HUES6 (cell line): Measurements from ENCODE around the gene MMP23B.
A peak's percentile ranks its signal among the peaks of the same experiment; 100 is the strongest.
"Not testable (repeated sequence)": the region's sequence is repeated elsewhere in the genome, so short reads cannot be mapped to it uniquely, and the experiment has no call there.

Source experiments
- H3K27ac ChIP-seq: 2 replicates; pipeline ENCODE4 v1.7.0; 2013; ENCODE audit warnings: low read depth, mild to moderate bottlenecking, low read length, inconsistent platforms
- H3K27me3 ChIP-seq: 2 replicates; pipeline ENCODE4 v1.6.1; 2013; ENCODE audit warnings: low read length; ENCODE audit not compliant: control insufficient read depth, insufficient read depth
- H3K36me3 ChIP-seq: 2 replicates; pipeline ENCODE4 v1.6.1; 2013; ENCODE audit warnings: low read length; ENCODE audit not compliant: control insufficient read depth, insufficient read depth
- H3K4me1 ChIP-seq: 2 replicates; pipeline ENCODE4 v1.6.1; 2013; ENCODE audit warnings: low read length; ENCODE audit not compliant: control insufficient read depth, insufficient read depth
- H3K4me3 ChIP-seq: 2 replicates; pipeline ENCODE4 v1.5.1; 2013; ENCODE audit warnings: low read depth, low read length
- H3K9ac ChIP-seq: one replicate; pipeline ENCODE4 v1.6.1; 2013; ENCODE audit warnings: mild to moderate bottlenecking, low read length
- H3K9me3 ChIP-seq: 2 replicates; pipeline ENCODE4 v1.6.1; 2013; ENCODE audit warnings: low read depth, low read length; ENCODE audit not compliant: control insufficient read depth, insufficient read depth

Gene MMP23B

GRCh38 chr1:1676087-1676486 is 44.1 kb downstream of the MMP23B start:
- peaks cover 15% of the 10 kb centered on the region for H3K36me3 ChIP-seq
- H3K9ac ChIP-seq, H3K27me3 ChIP-seq, H3K4me3 ChIP-seq, H3K27ac ChIP-seq, H3K9me3 ChIP-seq: not testable (repeated sequence)
- H3K4me1 ChIP-seq: peaks cover 17% of the 10 kb centered on the region

- H3K9me3 ChIP-seq: no peaks in the 10 kb centered on the region
- H3K27me3 ChIP-seq: no peaks in the 10 kb centered on the region
- H3K4me1 ChIP-seq: peaks cover 18% of the 10 kb centered on the region
- no peak overlapping the region for H3K4me3 ChIP-seq
- H3K9ac ChIP-seq: no peak overlapping the region
- H3K27ac ChIP-seq: peak overlapping the region; percentile 38
- H3K36me3 ChIP-seq: peaks cover 3% of the 10 kb centered on the region; the same call in 1 of the 2 replicates
These were observed 46.0 kb downstream of the MMP23B start for GRCh38 chr1:1677718-1678580.

GRCh38 chr1:1678581-1679380 is 46.8 kb downstream of the MMP23B start:
- H3K9ac ChIP-seq: peak overlapping the region; percentile 41
- H3K4me1 ChIP-seq: peaks cover 25% of the 10 kb centered on the region
- no peaks in the 10 kb centered on the region for H3K9me3 ChIP-seq
- H3K27me3 ChIP-seq: no peaks in the 10 kb centered on the region
- H3K4me3 ChIP-seq: no peak overlapping the region
- peaks cover 3% of the 10 kb centered on the region; the same call in 1 of the 2 replicates for H3K36me3 ChIP-seq
- peak overlapping the region; percentile 38 for H3K27ac ChIP-seq

- Histone ChIP-seq H3K4me3 (no peak overlapping the region), H3K4me1 (peaks cover 32% of the 10 kb centered on the region), H3K27me3 (no peaks in the 10 kb centered on the region), H3K36me3 (0 out of 2 replicates have a peak, but pooled peaks cover 3% of the 10 kb centered on the region), H3K9ac (no peak overlapping the region), H3K27ac (no peak overlapping the region), H3K9me3 (no peaks in the 10 kb centered on the region)
These were observed 48.3 kb downstream of the MMP23B start for GRCh38 chr1:1680031-1680911.

- Histone ChIP-seq H3K4me3 (no peak overlapping the region), H3K9me3 (no peaks in the 10 kb centered on the region), H3K9ac (no peak overlapping the region), H3K27me3 (no peaks in the 10 kb centered on the region), H3K27ac (no peak overlapping the region), H3K4me1 (peaks cover 32% of the 10 kb centered on the region), H3K36me3 (0 out of 2 replicates have a peak, but pooled peaks cover 3% of the 10 kb centered on the region)
These were observed 48.9 kb downstream of the MMP23B start for GRCh38 chr1:1680912-1681273.

- peaks cover 25% of the 10 kb centered on the region for H3K4me1 ChIP-seq
- no peaks in the 10 kb centered on the region for H3K27me3 ChIP-seq
- 0 out of 2 replicates have a peak, but pooled peaks cover 3% of the 10 kb centered on the region for H3K36me3 ChIP-seq
- H3K9me3 ChIP-seq: no peaks in the 10 kb centered on the region
- H3K27ac ChIP-seq: peak overlapping the region; percentile 38; the same call in 1 of the 2 replicates
- peak overlapping the region; percentile 18; the same call in 1 of the 2 replicates for H3K4me3 ChIP-seq
- H3K9ac ChIP-seq: peak overlapping the region; percentile 53
These were observed 51.3 kb downstream of the MMP23B start for GRCh38 chr1:1683104-1683905.
